NCI-H2227 (cell line): ENCODE data around the gene ARHGAP26.

Source experiments
- DNase-seq: peaks from one replicate; lab custom pipeline; 2025; ENCODE audit not compliant: unreplicated experiment; lab: John Stamatoyannopoulos, UW

Gene ARHGAP26

GRCh38 chr5:143056339-143056704 lies 286.1 kb downstream of the ARHGAP26 start:
- no peak for DNase-seq

DNA sequence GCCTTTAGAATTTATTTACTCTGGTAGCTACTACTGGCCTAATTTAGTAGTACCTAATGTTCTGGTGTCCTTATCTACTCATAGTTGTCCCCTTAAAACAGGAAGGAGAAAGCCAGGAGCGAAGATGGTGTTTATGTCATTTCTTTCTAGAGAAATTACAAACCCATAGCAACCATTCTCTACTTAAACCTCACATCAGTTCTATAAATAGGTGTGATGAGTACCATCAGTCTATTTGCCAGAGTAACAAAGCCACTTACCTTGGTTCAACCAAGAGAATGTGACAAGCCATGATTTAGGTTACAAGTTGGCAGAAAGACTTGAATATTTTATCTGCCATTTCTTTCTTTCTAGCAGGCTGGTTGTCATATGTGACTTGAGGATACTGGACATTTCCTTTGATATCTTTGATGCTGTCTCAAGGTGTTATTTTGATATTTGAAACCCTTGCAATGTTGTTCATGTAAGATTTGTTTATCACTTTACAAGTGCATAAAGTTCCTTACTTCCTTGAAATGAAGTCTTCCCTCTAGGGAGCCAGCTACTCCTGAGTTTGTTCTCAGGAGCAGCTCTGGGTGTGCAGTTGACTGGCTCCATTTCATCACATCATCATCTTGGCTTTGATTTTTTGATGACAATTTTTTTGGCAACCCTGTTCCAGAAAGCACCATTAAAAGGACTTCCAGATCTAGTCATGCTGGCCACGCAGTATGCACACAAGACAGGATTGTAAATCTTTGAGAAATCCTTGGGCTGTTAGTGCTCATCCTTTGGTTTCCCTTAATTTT lies 286.8 kb downstream of the ARHGAP26 start:
- DNase-seq, result no peak

DNA sequence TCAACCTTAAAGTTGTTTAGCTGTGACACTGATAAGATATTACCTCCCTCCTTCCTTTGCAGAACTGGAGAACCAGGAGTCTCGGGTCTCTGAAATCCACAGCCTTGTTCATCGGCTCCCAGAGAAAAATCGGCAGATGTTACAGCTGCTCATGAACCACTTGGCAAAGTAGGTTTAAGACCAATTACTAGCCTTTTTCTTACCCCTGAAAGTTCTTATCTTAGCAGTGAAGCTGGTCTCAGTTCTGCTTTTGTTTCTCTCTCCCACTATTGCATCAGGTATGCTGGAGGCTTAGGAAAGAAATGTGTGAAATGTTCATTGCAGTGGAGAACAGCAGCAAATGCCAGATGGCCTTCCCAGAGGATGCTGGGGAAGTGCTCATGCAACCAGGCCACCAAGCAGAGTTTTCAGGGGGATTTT lies 287.4 kb downstream of the ARHGAP26 start:
- no peak for DNase-seq

- no peak for DNase-seq
Observed at GRCh38 chr5:143059355-143059754, 289.2 kb downstream of the ARHGAP26 start.

- DNase-seq, result no peak
Observed at GRCh38 chr5:143059976-143060765, 290.0 kb downstream of the ARHGAP26 start.

- no peak for DNase-seq
Observed at GRCh38 chr5:143061161-143061945, 291.2 kb downstream of the ARHGAP26 start.

DNA sequence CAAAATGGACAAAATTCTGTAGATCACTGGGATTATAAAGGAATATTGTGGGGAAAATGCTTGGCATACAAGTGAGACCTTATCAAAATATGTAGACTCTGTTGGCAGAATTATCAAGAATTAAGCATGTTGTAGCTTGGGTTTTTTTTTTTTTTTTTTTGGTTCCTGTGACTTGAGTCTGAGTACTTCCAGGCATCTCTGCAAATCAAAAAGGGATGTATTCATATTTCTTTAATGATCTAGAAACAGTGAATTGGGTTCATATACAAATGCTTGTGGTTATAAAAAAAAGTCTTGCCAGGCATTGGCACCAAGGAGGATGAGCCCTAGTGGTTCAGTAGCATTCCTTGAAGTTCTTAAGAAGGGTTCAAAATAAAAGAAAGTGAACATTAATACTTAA lies 292.2 kb downstream of the ARHGAP26 start:
- no peak for DNase-seq

- DNase-seq, result no peak
Observed at GRCh38 chr5:143063175-143063970, 293.2 kb downstream of the ARHGAP26 start.

DNA sequence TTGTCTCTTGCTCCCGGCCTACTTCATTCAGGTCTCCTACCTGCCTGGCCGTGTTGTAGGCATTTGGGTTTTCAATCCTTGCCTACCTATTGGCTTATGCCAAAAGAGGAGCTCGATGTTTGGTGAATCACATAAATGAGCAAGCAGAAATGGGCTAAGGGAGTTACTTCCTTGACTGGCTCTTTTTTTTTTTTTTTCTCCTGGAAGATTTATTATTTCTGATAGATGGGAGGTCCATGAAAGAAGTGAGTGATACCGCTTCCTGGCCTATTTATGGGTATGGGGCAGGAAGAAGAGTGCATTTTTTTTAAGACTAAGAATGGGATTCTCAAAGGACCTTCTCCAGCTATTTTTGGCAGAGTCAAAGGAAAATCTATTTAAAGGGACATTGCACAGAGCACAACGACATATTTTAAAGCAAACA lies 294.1 kb downstream of the ARHGAP26 start:
- DNase-seq, result no peak

GRCh38 chr5:143064676-143065075 lies 294.5 kb downstream of the ARHGAP26 start:
- DNase-seq, result no peak

DNA sequence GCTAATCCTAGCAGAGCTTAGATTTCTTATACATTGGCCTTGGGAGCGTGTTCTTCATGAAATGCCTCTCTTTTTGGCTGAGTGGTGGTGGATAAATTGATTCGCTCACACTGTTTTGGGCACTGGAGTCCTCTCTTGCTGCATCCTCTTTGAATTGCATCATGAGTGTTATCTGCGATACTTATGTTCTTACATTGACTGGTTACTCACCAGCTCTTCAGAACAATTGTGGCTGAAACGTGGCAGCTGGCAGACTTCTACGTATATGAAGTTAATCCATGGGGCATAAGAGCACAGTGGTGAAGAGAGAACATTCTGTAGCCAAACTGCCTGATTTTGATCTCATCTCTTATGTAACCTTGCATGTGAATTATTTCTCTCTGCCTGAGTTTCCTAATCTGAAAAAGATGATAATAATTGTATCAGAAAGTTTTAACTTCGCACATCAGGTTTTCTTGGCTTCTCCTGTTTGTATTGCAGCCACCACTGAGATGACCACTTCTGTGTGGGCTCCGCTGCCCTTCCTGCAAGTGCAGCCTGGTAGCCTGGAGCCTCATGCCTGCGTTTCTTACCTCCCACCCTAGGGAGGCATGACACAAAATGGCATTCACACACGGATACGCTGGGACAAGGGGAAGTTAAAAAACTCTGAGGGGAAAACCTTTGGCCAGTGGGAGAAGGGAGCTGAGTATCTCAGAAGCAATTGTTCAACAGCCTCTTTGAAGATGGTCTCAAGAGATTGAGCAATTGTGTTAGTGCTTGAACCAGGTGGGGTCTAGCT lies 295.2 kb downstream of the ARHGAP26 start:
- no peak for DNase-seq

- DNase-seq, result no peak
Observed at GRCh38 chr5:143065996-143066522, 295.9 kb downstream of the ARHGAP26 start.

- no peak for DNase-seq
Observed at GRCh38 chr5:143066556-143067281, 296.5 kb downstream of the ARHGAP26 start.

DNA sequence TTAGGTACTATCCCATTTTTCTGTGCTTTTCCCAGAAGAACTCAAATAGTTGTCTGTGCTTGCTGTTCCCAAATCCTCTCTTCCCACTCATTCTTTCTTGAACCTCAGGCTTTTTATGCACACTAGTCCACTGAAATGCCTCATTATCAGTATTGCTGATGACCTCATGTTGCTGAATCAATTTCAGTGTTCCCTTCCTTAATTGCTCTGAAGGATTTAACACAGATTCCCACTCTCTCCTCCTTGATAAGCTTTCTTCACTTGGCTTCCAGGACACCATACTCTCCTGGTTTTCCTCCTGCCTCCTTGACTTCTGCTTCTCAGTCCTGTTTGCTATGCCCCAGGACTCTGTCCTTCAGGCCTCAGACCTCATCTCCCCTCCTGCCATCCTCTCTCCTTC lies 298.5 kb downstream of the ARHGAP26 start:
- no peak for DNase-seq

GRCh38 chr5:143071927-143072326 lies 301.8 kb downstream of the ARHGAP26 start:
- DNase-seq, result no peak

- no peak for DNase-seq
Observed at GRCh38 chr5:143072734-143073133, 302.6 kb downstream of the ARHGAP26 start.

DNA sequence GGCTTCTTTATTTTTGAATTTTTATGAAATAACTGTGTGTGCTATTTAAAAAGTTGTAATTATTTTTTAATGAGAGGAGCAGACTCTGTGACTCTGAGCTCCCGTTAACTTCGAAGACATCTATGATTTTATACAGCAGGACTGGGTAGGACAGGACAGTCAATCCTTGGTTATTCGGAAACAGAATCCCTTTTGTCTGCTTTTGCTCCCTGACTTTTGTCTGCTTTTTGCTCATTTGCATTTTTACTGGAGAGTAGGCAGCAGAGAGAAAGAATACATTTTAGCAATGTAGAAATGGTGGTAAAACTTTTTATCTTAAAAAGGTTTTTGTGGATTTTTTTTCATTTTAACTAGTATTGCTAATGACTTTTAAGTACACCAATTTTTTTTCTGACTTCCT lies 303.6 kb downstream of the ARHGAP26 start:
- no peak for DNase-seq

DNA sequence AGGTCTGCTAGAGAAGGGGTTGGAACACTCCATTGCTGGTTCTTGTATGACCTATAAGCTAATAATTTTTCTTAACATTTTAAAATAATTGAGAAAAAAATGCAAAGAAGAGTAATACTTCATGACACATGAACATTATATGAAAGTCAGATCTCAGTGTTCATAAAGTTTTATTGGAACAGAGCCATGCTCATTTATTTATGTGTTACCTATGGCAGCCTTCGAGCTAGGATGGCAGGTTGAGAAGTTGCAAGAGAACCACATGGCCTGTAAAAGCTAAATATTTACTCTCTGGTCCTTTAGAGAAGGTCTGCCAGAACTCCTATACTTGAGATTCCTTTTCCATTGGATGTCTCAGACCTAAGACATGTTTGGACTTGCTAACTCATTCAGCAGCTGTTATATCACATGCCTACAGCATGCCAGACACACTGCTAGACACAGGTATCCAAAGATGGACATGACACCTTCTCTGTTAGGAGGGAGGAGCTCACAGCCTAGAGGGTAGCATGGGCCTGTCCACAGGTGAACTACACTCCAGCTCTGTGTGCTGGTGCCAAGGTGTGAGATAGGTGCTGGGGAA lies 304.3 kb downstream of the ARHGAP26 start:
- DNase-seq, result no peak

GRCh38 chr5:143076377-143076776 lies 306.2 kb downstream of the ARHGAP26 start:
- no peak for DNase-seq
